Prostate gland (tissue), 2 donors: Measurements from ENCODE around the gene CWF19L2. TPM values are rescaled to one million over a fixed set of nuclear protein-coding genes. Genes with fewer than 3 reads are reported as not detected.
"Not testable (repeated sequence)": the region's sequence is repeated elsewhere in the genome, so short reads cannot be mapped to it uniquely, and the experiment has no call there.

Source experiments
- DNase-seq: peaks from one replicate; pipeline ENCODE4 v3.0.0-alpha.2; 2019; ENCODE audit warnings: low spot score
- H3K27ac ChIP-seq, 2 donors: fragments of 200-600 bp; sonication (generic); 2 replicates each; pipeline ENCODE4 v1.5.1; 2017 to 2019
- H3K27me3 ChIP-seq: fragments of 200-600 bp; sonication (generic); replicated peaks from 2 replicates; pipeline ENCODE4 v1.5.1; 2019; ENCODE audit not compliant: insufficient read depth
- H3K36me3 ChIP-seq, 2 donors: fragments of 200-600 bp; sonication (generic); 1 replicate in 1 of 2; 2 replicates in 1 of 2; pipeline versions ENCODE4 v1.5.1 to v1.8.1; 2017 to 2019
- H3K4me1 ChIP-seq: fragments of 200-600 bp; sonication (generic); replicated peaks from 2 replicates; pipeline ENCODE4 v1.5.1; 2019
- H3K4me3 ChIP-seq, 2 donors: fragments of 200-600 bp; sonication (generic); 2 replicates each; pipeline ENCODE4 v1.5.1; 2017 to 2019
- H3K9me3 ChIP-seq: fragments of 200-600 bp; sonication (generic); 2 replicates; pipeline ENCODE4 v1.5.1; 2017
- POLR2A ChIP-seq: fragments of 450-650 bp; IDR thresholded peaks from one replicate; pipeline ENCODE4 v1.6.1; 2016; ENCODE audit warnings: antibody characterized with exemption, mild to moderate bottlenecking
- POLR2AphosphoS5 ChIP-seq: sonication (generic); formaldehyde crosslinking; IDR thresholded peaks from one replicate; pipeline ENCODE4 v1.6.1; 2017; ENCODE audit warnings: antibody characterized with exemption
- WGBS: methylation state at CpG from one replicate; pipeline ENCODE4 v1.1.5; 2018; 5-methylcytosine and 5-hydroxymethylcytosine counted together
- intact Hi-C: fragments of 100-400 bp; cut with DNase I; formaldehyde crosslinking; loops from one replicate; pipeline ENCODE4 v1.14.2; 2022
- total RNA-seq, 2 donors: library from RNA; depleted of rRNA; stranded (reverse); fragments of >200 nt; gene quantifications; one replicate each; pipeline ENCODE4 v1.1.0, GENCODE V29; 2016
- TF ChIP-seq, protein P1 (sequence below), 4 experiments: fragments of 200-600 bp in 2 of 4; fragments of 450-650 bp in 2 of 4; sonication (generic) in 2 of 4; IDR thresholded peaks; 1 replicate in 3 of 4; 2 replicates in 1 of 4; pipeline ENCODE4 v1.5.1; 2016 to 2019; ENCODE audit warnings: antibody characterized with exemption in 4 of 4, mild to moderate bottlenecking in 2 of 4, moderate library complexity in 2 of 4

CWF19L2 gene
- total RNA-seq, 2 donors from 2014 or later, result 10.6 to 22.1 TPM

DNA sequence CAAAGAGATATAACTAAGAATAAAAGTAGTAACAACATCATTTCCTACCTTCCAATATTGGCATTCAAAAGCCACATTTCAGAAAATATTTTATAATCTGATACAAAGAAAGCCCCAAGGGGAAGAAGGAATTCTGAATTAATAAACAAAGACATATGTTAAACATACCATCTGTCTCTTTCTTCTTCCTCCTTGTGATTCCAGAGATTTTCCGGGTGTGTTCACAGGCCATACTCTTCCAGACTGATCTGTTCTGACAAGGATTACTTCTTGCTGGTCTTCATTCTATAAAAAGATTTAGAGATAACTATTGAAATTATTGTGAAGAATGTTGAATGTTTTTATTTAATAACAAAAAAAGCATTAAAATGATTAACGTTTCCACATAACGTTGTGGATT, 65.0 kb downstream of the CWF19L2 start:
- 64% methylated on average over 3 of the region's 3 CpGs for WGBS
- no peaks in the 10 kb centered on the region for H3K27me3 ChIP-seq
- TF ChIP-seq POLR2A (no peak), POLR2AphosphoS5 (no peak)
- TF ChIP-seq, protein P1, sequence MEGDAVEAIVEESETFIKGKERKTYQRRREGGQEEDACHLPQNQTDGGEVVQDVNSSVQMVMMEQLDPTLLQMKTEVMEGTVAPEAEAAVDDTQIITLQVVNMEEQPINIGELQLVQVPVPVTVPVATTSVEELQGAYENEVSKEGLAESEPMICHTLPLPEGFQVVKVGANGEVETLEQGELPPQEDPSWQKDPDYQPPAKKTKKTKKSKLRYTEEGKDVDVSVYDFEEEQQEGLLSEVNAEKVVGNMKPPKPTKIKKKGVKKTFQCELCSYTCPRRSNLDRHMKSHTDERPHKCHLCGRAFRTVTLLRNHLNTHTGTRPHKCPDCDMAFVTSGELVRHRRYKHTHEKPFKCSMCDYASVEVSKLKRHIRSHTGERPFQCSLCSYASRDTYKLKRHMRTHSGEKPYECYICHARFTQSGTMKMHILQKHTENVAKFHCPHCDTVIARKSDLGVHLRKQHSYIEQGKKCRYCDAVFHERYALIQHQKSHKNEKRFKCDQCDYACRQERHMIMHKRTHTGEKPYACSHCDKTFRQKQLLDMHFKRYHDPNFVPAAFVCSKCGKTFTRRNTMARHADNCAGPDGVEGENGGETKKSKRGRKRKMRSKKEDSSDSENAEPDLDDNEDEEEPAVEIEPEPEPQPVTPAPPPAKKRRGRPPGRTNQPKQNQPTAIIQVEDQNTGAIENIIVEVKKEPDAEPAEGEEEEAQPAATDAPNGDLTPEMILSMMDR (IDR thresholded peaks at IDR 0.05), result no peak
- no peak overlapping the region for H3K27ac ChIP-seq
- no peaks in the 10 kb centered on the region for H3K36me3 ChIP-seq
- H3K4me3 ChIP-seq, result no peak overlapping the region
- H3K4me1 ChIP-seq, result no peaks in the 10 kb centered on the region
- intact Hi-C loops, result no loop called here
- H3K9me3 ChIP-seq, result no peaks in the 10 kb centered on the region
- no peak for DNase-seq

DNA sequence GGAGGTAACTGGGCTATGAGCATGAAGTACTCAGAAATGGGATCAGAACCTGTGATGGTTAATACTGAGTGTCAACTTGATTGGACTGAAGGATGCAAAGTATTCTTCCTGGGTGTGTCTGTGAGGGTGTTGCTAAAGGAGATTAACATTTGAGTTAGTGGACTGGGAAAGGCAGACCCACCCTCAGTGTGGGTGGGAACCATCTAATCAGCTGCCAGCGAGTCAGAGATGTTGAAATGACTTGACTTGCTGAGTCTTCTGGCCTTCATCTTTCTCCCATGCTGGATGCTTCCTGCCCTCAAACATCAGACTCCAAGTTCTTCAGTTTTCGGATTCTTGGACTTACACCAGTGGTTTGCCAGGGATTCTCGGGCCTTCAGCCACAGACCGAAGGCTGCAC, 66.9 kb downstream of the CWF19L2 start:
- H3K4me3 ChIP-seq, H3K4me1 ChIP-seq, H3K9me3 ChIP-seq, H3K27ac ChIP-seq, intact Hi-C loops, H3K36me3 ChIP-seq, DNase-seq, H3K27me3 ChIP-seq: not testable (repeated sequence)
- WGBS, result 98% methylated on average over 4 of the region's 4 CpGs

DNA sequence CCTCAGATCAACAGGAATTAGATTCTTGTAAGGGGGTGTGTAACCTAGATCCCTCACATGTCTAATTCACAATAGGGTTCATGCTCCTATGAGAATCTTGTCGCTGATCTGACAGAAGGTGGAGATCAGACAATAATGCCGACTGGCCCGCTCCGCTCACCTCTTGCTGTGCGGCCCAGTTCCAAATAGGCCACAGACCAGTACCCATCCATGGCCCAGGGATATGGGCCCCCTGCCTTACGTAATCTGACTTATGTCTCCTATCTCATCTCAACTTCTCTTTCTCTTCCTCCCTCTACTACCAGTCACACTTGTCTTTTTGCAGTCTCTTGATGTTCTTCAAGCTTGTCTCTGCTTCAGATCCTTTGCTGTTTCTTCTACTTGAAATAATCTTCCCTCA, 70.0 kb downstream of the CWF19L2 start:
- H3K27ac ChIP-seq, result no peak overlapping the region
- H3K36me3 ChIP-seq, result no peaks in the 10 kb centered on the region
- intact Hi-C loops, result no loop called here
- H3K27me3 ChIP-seq, result no peaks in the 10 kb centered on the region
- WGBS, result 95% methylated on average over 6 of the region's 6 CpGs
- no peak for DNase-seq
- no peaks in the 10 kb centered on the region for H3K4me1 ChIP-seq
- no peak overlapping the region for H3K4me3 ChIP-seq
- H3K9me3 ChIP-seq, result no peaks in the 10 kb centered on the region
- TF ChIP-seq, protein P1 (IDR thresholded peaks at IDR 0.05), result no peak
- TF ChIP-seq POLR2A, result no peak
- TF ChIP-seq POLR2AphosphoS5, result no peak

DNA sequence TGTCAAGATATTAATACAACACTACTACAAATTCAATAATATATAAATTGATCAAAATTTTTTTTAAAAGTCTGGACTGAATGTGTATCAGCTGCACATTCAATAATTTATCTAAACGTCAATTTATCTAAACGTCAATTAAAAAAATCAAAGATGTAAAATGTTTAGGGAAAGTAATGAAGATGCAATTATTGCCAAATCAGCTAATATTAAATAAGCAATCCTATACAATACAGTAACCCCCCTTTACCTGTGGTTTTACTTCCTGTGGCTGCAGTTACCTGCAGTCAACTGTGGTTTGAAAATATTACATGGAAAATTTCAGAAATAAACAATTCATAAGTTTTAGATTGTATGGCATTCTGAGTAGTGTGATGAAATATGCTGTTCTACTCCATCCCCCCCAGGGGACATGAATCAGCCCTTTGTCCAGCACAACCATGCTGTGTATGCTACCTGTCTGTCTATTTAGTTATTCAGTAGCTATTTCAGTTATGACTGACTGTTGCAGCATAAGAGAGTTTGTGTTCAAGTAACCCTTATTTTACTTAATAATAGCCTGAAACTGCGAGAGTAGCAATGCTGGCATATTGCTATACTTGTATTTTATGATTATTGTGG, 72.2 kb downstream of the CWF19L2 start:
- TF ChIP-seq, protein P1 (IDR thresholded peaks at IDR 0.05), result no peak
- TF ChIP-seq POLR2A (no peak), POLR2AphosphoS5 (no peak)
- Histone ChIP-seq H3K4me3 (no peak overlapping the region), H3K9me3 (no peaks in the 10 kb centered on the region), H3K4me1 (no peaks in the 10 kb centered on the region), H3K27me3 (no peaks in the 10 kb centered on the region), H3K36me3 (no peaks in the 10 kb centered on the region), H3K27ac (no peak overlapping the region)
- WGBS, result 93% methylated on average over 3 of the region's 3 CpGs
- DNase-seq, result no peak
- intact Hi-C loops, result no loop called here

DNA sequence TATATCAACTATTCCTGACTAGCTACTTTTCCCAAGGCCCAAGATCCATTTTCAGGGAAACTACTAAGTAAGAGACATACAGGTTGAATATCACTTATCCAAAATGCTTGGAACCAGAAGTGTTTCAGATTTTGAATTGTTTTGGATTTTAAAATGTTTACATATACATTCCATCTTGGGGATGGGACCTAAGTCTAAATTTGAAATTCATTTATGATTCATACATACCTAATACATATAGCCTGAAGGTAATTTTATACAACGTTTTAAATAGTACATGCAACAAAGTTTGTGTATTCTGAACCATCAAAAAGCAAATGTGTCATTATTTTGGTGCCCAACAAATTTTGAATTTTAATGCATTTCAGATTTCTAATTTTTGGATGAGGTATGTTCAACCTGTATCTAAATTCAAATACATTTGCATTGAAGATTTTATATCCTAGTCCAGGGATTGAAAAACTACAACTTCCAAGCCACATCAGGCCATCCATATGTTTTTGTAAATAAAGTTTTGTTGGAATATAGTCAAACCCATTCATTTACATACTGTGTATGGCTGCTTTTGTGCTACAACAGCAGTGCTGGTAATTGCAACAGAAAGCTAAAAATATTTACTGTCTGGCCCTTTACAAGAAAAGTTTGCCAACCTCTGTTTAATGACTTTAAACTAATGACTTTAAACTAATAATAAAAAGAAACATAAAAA, 73.3 kb downstream of the CWF19L2 start:
- WGBS, result 86% methylated on average over 1 of the region's 1 CpG
- no peaks in the 10 kb centered on the region for H3K9me3 ChIP-seq
- no peak overlapping the region for H3K4me3 ChIP-seq
- TF ChIP-seq POLR2AphosphoS5, result no peak
- no peak for TF ChIP-seq POLR2A
- TF ChIP-seq, protein P1 (IDR thresholded peaks at IDR 0.05), result no peak
- intact Hi-C loops, result no loop called here
- H3K27me3 ChIP-seq, result no peaks in the 10 kb centered on the region
- H3K27ac ChIP-seq, result no peak overlapping the region
- H3K4me1 ChIP-seq, result no peaks in the 10 kb centered on the region
- no peak for DNase-seq
- no peaks in the 10 kb centered on the region for H3K36me3 ChIP-seq
